Measurements from ENCODE around the gene SRCAP.

Gene SRCAP

GRCh38 chr16:30769379-30770089 lies 70.6 kb downstream of the SRCAP start:
- no peak for FAIRE-seq
- no peak for DNase-seq (ENCODE audit: insufficient read length, low spot score)

GRCh38 chr16:30771726-30772125 lies 72.8 kb downstream of the SRCAP start:
- no peak for DNase-seq (ENCODE audit: insufficient read length, low spot score)
- no peak for FAIRE-seq

- DNase-seq (ENCODE audit: insufficient read length, low spot score) (no peak), FAIRE-seq (no peak)
Measured at GRCh38 chr16:30773826-30774225, 74.9 kb downstream of the SRCAP start.

GRCh38 chr16:30774367-30775130 lies 75.6 kb downstream of the SRCAP start:
- FAIRE-seq (no peak), DNase-seq (ENCODE audit: insufficient read length, low spot score) (no peak)

GRCh38 chr16:30775131-30775391 lies 76.1 kb downstream of the SRCAP start:
- no peak for DNase-seq (ENCODE audit: insufficient read length, low spot score)

GRCh38 chr16:30775392-30776188 lies 76.6 kb downstream of the SRCAP start:
- FAIRE-seq (peak; percentile 21), DNase-seq (ENCODE audit: insufficient read length, low spot score) (peak; percentile 90)

More at GRCh38 chr16:30775131-30775391, 76.1 kb downstream of the SRCAP start:
- no peak for FAIRE-seq

GRCh38 chr16:30777591-30778297 lies 78.8 kb downstream of the SRCAP start:
- DNase-seq (ENCODE audit: insufficient read length, low spot score) (no peak), FAIRE-seq (no peak)

GRCh38 chr16:30778549-30779244 lies 79.7 kb downstream of the SRCAP start:
- no peak for DNase-seq (ENCODE audit: insufficient read length, low spot score)
- no peak for FAIRE-seq

- no peak for DNase-seq (ENCODE audit: insufficient read length, low spot score)
- FAIRE-seq: no peak
Measured at GRCh38 chr16:30779596-30779995, 80.6 kb downstream of the SRCAP start.

GRCh38 chr16:30780021-30780420 lies 81.0 kb downstream of the SRCAP start:
- DNase-seq (ENCODE audit: insufficient read length, low spot score) (no peak), FAIRE-seq (no peak)

GRCh38 chr16:30780549-30780948 lies 81.6 kb downstream of the SRCAP start:
- DNase-seq (ENCODE audit: insufficient read length, low spot score): no peak
- no peak for FAIRE-seq

GRCh38 chr16:30782486-30783279 lies 83.7 kb downstream of the SRCAP start:
- no peak for FAIRE-seq

GRCh38 chr16:30783280-30784109 lies 84.5 kb downstream of the SRCAP start:
- FAIRE-seq: no peak
- no peak for DNase-seq (ENCODE audit: insufficient read length, low spot score)

More at GRCh38 chr16:30782486-30783279, 83.7 kb downstream of the SRCAP start:
- DNase-seq (ENCODE audit: insufficient read length, low spot score): no peak

- FAIRE-seq (no peak), DNase-seq (ENCODE audit: insufficient read length, low spot score) (no peak)
Measured at GRCh38 chr16:30784215-30784614, 85.2 kb downstream of the SRCAP start.

- no peak for DNase-seq (ENCODE audit: insufficient read length, low spot score)
- no peak for FAIRE-seq
Measured at GRCh38 chr16:30785126-30786106, 86.4 kb downstream of the SRCAP start.

GRCh38 chr16:30786115-30786935 lies 87.4 kb downstream of the SRCAP start:
- FAIRE-seq (no peak), DNase-seq (ENCODE audit: insufficient read length, low spot score) (no peak)
